ENCODE results near the gene MUC4. TPM values are rescaled to one million over a fixed set of nuclear protein-coding genes. Genes with fewer than 3 reads are reported as not detected.

The MUC4 gene
- total and polyA plus RNA-seq, 8 donors, result 0.04 to 0.59 (median 0.14) TPM

- H3K36me3 ChIP-seq, result no peaks in the 10 kb centered on the region
- no peak overlapping the region for H3K4me3 ChIP-seq
- no peaks in the 10 kb centered on the region for H3K9me3 ChIP-seq
- H3K4me1 ChIP-seq, result no peaks in the 10 kb centered on the region
- intact Hi-C loops (cut with DNase I), result no loop called here
- DNase-seq (peak in 1 of 6 donors; percentile 42), ATAC-seq (no peak), FAIRE-seq (no peak)
- H3K27me3 ChIP-seq, result no peaks in the 10 kb centered on the region
- no peak for TF ChIP-seq CTCF (IDR thresholded peaks at IDR 0.05)
- no peak overlapping the region for H3K27ac ChIP-seq
- WGBS, 2 donors, result 80 to 84% methylated on average over 14 of the region's 14 CpGs
Observed at GRCh38 chr3:195835791-195836190, 24.1 kb upstream of the MUC4 start.

DNA sequence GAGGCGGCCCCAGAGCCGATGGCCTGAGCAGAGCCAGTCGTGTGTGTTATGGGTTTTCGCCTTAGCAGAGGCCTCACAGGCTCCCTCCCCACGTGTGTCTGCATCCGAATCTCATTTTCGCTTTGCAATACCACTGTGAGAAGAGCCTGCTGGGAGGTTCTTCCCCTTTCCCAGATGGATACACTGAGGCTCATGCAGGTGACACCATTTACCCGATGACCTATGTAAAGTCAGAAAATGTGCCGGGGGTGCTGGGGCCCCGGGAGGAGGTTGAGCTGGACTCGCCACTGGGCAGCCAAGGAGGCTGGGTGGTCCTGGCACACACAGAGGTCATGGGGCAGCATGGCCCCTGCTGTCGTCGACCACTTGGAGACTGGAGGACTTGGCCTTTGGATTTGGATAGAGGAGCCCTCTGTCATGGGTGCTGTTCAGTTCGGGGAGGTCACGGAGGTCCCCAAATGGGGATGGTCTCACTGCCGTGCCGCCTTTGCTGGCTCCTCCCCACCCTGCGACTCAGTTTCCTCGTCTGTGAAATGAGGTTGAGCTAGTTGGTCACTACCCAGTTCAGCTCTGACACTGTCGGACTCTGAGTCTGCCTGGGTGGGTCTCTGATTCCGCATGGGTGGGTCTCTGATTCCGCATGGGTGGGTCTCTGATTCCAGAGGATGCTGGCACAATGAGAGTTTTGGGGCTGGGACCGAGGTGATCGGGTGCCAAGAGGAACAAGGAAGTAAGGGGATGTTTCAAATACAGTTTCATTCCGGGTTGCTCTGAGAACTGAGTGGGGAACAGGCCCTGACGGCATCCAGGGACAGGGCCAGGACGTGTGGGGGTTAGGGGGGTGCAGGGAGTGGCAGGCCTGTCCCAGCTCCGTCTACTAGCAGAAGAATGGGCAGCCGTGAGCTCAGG lies 23.2 kb upstream of the MUC4 start:
- ATAC-seq, result peak in 1 of 4 donors; percentile 57
- WGBS, 2 donors, result 81 to 90% methylated on average over 29 of the region's 29 CpGs

DNA sequence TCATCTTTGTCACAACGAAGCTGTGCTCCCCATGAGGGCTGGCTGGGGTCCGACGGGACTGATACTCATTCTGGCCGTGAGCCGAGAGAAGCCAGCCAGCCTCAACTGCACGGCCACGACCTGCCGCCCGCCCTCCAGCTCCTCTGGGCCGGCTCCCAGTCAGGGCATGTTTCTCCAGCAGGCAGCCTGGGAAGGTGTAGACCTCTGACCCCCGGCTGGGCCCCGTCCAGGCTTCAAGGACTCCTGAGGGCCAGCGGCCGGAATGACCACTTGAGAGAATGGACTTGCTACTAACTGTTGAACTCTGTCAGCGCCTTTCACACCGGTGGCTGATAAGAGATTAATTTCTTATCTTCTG lies 18.1 kb upstream of the MUC4 start:
- Histone ChIP-seq H3K36me3 (no peaks in the 10 kb centered on the region), H3K27me3 (no peaks in the 10 kb centered on the region), H3K4me1 (no peaks in the 10 kb centered on the region), H3K27ac (no peak overlapping the region), H3K9me3 (no peaks in the 10 kb centered on the region), H3K4me3 (no peak overlapping the region)
- no peak for ATAC-seq
- no peak for FAIRE-seq
- intact Hi-C loops (cut with DNase I), result no loop called here
- no peak for DNase-seq
- whole genome bisulfite sequencing, 2 donors, result 42 to 50% methylated on average over 16 of the region's 16 CpGs
- TF ChIP-seq CTCF (IDR thresholded peaks at IDR 0.05), result no peak

More for the DNA sequence above, 23.2 kb upstream of the MUC4 start:
- no peak for TF ChIP-seq CTCF (IDR thresholded peaks at IDR 0.05)
- no peaks in the 10 kb centered on the region for H3K4me1 ChIP-seq
- H3K36me3 ChIP-seq, result no peaks in the 10 kb centered on the region
- H3K27ac ChIP-seq, result no peak overlapping the region
- no peaks in the 10 kb centered on the region for H3K9me3 ChIP-seq
- H3K4me3 ChIP-seq, result no peak overlapping the region
- intact Hi-C loops (cut with DNase I), result no loop called here
- FAIRE-seq (no peak), DNase-seq (peak in 1 of 6 donors; percentile 34)
- no peaks in the 10 kb centered on the region for H3K27me3 ChIP-seq

DNA sequence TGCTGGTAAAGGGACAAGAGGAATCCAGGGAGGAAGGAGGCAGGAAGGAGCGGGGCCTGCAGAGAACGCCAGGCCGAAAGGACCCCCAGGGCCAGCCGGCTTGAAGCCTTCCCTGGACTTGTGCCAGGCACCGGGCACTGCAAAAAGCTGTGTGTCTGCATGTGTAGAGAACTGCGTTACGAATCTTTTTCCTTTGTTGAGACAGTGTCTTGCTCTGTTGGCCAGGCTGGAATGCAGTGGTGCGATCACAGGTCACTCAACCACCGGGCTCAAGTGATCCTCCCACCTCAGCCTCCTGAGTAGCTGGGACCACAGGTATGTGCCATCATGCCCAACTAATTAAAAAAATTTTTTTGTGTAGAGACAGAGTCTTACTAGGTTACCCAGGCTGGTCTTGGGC lies 17.0 kb upstream of the MUC4 start:
- Histone ChIP-seq H3K36me3 (no peaks in the 10 kb centered on the region), H3K27ac (no peak overlapping the region), H3K4me1 (no peaks in the 10 kb centered on the region), H3K9me3 (no peaks in the 10 kb centered on the region), H3K27me3 (no peaks in the 10 kb centered on the region), H3K4me3 (no peak overlapping the region)
- intact Hi-C loops (cut with DNase I), result no loop called here
- FAIRE-seq, result no peak
- WGBS, 2 donors, result 90 to 91% methylated on average over 9 of the region's 9 CpGs
- no peak for DNase-seq
- TF ChIP-seq CTCF (IDR thresholded peaks at IDR 0.05), result no peak
- ATAC-seq, result no peak
